Measurements from ENCODE around the gene KPNA6. TPM values are rescaled to one million over a fixed set of nuclear protein-coding genes. Genes with fewer than 3 reads are reported as not detected.

The KPNA6 gene
- polyA plus RNA-seq, 1 donor from 2014 or later, result 17.3 TPM

- TF ChIP-seq CTCF (IDR thresholded peaks at IDR 0.05; ENCODE audit: poor library complexity, severe bottlenecking), result no peak
- no peak for TF ChIP-seq EZH2 (IDR thresholded peaks at IDR 0.05; ENCODE audit: borderline replicate concordance, insufficient read depth, low read length, poor library complexity, severe bottlenecking)
Observed at GRCh38 chr1:32180186-32181060, 72.6 kb downstream of the KPNA6 start (continued).

DNA sequence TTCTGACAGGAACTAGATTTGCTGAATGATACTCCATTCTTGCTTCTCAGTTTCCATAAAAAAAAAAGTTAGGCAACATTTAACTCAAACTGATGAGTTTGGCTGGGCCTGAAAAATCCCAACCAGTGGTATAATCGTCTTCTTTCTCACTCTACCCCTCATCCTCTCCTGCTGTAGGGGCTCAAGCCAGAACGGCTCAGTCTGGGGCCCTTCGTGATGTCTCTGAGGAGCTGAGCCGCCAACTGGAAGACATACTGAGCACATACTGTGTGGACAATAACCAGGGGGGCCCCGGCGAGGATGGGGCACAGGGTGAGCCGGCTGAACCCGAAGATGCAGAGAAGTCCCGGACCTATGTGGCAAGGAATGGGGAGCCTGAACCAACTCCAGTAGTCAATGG, 73.2 kb downstream of the KPNA6 start:
- TF ChIP-seq MXI1 (conservative IDR thresholded peaks at IDR 0.05; ENCODE audit: poor library complexity, severe bottlenecking) (no peak), EP300 (conservative IDR thresholded peaks at IDR 0.05; ENCODE audit: poor library complexity, severe bottlenecking) (no peak)
- TF ChIP-seq, protein P1, sequence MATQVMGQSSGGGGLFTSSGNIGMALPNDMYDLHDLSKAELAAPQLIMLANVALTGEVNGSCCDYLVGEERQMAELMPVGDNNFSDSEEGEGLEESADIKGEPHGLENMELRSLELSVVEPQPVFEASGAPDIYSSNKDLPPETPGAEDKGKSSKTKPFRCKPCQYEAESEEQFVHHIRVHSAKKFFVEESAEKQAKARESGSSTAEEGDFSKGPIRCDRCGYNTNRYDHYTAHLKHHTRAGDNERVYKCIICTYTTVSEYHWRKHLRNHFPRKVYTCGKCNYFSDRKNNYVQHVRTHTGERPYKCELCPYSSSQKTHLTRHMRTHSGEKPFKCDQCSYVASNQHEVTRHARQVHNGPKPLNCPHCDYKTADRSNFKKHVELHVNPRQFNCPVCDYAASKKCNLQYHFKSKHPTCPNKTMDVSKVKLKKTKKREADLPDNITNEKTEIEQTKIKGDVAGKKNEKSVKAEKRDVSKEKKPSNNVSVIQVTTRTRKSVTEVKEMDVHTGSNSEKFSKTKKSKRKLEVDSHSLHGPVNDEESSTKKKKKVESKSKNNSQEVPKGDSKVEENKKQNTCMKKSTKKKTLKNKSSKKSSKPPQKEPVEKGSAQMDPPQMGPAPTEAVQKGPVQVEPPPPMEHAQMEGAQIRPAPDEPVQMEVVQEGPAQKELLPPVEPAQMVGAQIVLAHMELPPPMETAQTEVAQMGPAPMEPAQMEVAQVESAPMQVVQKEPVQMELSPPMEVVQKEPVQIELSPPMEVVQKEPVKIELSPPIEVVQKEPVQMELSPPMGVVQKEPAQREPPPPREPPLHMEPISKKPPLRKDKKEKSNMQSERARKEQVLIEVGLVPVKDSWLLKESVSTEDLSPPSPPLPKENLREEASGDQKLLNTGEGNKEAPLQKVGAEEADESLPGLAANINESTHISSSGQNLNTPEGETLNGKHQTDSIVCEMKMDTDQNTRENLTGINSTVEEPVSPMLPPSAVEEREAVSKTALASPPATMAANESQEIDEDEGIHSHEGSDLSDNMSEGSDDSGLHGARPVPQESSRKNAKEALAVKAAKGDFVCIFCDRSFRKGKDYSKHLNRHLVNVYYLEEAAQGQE (IDR thresholded peaks at IDR 0.05; ENCODE audit: borderline replicate concordance), result no peak
- Histone ChIP-seq H3K79me2 (replicated peaks; ENCODE audit: insufficient read depth, low read length) (peaks cover 25% of the 10 kb centered on the region), H3K4me2 (ENCODE audit: low read length) (peak overlapping the region; percentile 74), H2AFZ (ENCODE audit: low read depth, low read length) (no peak overlapping the region), H3K9me3 (ENCODE audit: low read length) (no peaks in the 10 kb centered on the region), H4K20me1 (ENCODE audit: insufficient read depth) (no peaks in the 10 kb centered on the region), H3K27me3 (ENCODE audit: insufficient read depth, low read depth, low read length) (no peaks in the 10 kb centered on the region), H3F3A (ENCODE audit: insufficient read depth, low read length, poor library complexity, severe bottlenecking) (no peaks in the 10 kb centered on the region), H3K36me3 (ENCODE audit: insufficient read depth, low read length) (no peaks in the 10 kb centered on the region), H3K4me3 (ENCODE audit: low read length) (peak overlapping the region; percentile 83), H3K9ac (ENCODE audit: low read length) (peak overlapping the region; percentile 73), H3K9me2 (ENCODE audit: insufficient read depth, low read length) (no peaks in the 10 kb centered on the region), H3K27ac (ENCODE audit: low read length) (no peak overlapping the region)

GRCh38 chr1:32181563-32181962, 73.7 kb downstream of the KPNA6 start:
- no peak overlapping the region for H2AFZ ChIP-seq (ENCODE audit: low read depth, low read length)
- no peaks in the 10 kb centered on the region for H4K20me1 ChIP-seq (ENCODE audit: insufficient read depth)
- H3K27me3 ChIP-seq (ENCODE audit: insufficient read depth, low read depth, low read length), result no peaks in the 10 kb centered on the region
- H3K4me3 ChIP-seq (ENCODE audit: low read length), result peak overlapping the region; percentile 83
- TF ChIP-seq MXI1 (conservative IDR thresholded peaks at IDR 0.05; ENCODE audit: poor library complexity, severe bottlenecking) (no peak), EP300 (conservative IDR thresholded peaks at IDR 0.05; ENCODE audit: poor library complexity, severe bottlenecking) (no peak), RAD21 (conservative IDR thresholded peaks at IDR 0.05) (no peak)
- TF ChIP-seq, protein P1 (IDR thresholded peaks at IDR 0.05; ENCODE audit: borderline replicate concordance), result no peak
- no peaks in the 10 kb centered on the region for H3F3A ChIP-seq (ENCODE audit: insufficient read depth, low read length, poor library complexity, severe bottlenecking)
- no peaks in the 10 kb centered on the region for H3K9me2 ChIP-seq (ENCODE audit: insufficient read depth, low read length)
- no peaks in the 10 kb centered on the region for H3K36me3 ChIP-seq (ENCODE audit: insufficient read depth, low read length)
- H3K9me3 ChIP-seq (ENCODE audit: low read length), result no peaks in the 10 kb centered on the region
- no peak overlapping the region for H3K27ac ChIP-seq (ENCODE audit: low read length)
- H3K9ac ChIP-seq (ENCODE audit: low read length), result no peak overlapping the region
- H3K79me2 ChIP-seq (replicated peaks; ENCODE audit: insufficient read depth, low read length), result peaks cover 26% of the 10 kb centered on the region
- no peak overlapping the region for H3K4me2 ChIP-seq (ENCODE audit: low read length)

Measured in neural cell (in vitro differentiated cells).